Pons (tissue), 1 donor: ENCODE results near the gene KIRREL3.

Experiments used
- DNase-seq: peaks from one replicate; pipeline ENCODE4 v3.0.0-alpha.2; 2016; ENCODE audit warnings: low spot score

KIRREL3 gene

DNA sequence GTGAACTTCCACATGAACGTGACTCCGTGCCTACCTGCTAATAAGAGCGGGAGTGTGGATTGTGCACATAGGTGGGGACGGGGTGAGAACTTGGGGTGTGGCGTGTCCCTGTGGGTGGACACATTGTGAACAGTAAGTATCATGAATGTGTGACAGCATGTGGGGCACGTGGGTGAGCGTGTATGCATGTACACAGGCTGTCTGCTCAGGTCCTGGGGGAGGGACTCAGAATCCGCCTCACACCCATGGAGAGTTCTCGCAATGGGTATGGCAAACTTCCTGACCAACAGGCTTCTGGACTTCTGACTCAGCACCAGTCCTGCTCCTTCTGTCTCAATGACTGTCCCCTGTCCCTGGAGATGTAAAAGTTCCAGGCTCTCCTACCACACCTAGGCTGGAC is 422.1 kb downstream of the KIRREL3 start:
- DNase-seq, result no peak

DNA sequence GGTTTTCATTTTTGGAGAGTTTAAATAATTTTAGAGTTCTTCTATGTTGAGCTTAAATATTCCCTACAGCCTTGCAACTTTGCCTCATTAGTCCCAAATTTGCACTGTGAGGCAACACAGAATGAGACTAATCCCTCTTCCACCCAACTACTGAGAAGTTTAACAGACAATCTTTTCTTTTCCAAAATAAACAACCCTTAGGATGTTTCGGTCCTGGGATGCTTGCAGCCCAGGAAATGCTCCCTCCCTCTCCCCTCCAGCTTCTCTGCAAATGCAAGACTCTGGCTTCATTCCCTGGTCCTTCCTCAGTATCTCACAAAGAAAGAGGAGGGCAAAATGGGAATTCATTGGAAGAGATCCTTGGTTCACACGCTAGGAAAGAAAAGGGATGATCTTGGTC is 422.5 kb downstream of the KIRREL3 start:
- no peak for DNase-seq

DNA sequence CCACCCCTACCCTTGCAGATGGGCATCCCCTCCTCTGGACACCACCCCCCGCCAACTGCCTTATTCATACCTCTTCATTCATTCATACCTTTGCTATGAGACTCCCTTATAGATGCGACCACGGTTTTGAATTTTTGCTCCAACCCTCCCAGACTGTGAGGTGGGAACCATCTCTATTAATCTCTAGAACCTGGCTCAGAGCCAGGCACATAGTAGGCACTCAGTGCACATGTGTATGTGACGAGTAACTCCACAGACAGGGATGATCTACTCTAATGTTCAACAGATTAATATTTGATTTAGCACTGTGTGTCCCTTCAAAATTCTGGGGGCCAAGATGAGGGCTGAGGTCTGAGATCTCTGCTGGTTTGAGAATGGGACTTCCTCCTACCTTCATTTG is 424.7 kb downstream of the KIRREL3 start:
- no peak for DNase-seq

DNA sequence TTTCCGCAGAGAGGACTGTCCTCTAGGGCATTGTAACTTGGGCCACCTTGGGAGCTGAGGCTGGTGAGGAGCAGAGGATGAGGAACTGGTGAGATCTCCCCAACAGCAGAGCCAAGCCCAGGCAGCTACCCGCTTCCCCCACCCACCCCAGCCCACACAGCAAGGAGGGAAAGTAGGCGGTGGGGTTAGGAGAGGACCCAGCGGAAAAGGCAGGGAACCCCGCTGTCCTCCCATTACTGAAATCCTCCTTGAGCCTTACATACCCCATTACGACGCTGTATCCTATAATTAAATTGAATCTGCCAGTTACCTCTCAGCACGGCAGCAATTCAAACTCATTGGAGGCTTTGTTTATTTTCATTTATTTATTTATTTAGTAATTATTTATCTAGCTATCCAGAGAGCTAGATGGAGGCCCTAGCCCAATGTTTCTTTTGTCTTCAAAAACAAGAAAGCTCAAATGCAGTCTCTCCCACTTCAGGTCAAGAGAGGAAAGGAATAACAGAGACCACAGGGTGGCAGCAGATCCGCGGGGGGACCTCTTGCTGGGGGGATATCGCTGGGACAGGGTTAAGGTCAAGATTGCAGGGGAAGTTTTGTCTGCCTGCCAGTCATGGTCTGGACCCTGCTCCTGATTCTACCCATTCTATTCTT is 427.1 kb downstream of the KIRREL3 start:
- no peak for DNase-seq

DNA sequence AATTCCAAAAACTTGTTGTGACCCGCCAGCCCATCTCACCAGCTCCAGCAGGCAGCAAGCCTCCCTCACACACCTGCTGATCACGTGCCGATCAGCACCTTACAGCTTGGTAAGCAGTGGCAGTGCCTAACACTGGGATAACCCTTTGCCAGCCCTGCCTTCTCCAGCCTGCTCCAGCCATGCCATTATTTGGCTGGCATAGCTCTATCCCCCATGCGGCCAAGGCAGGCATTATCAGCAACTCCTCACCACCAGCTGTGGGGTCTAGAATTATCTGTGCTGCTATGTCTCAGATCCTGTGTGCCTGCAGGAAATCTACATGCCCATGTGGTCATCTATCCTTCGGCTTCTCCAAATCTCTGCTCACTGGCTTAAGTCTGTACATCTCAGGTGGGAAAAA is 430.1 kb downstream of the KIRREL3 start:
- DNase-seq, result no peak

GRCh38 chr11:126567419-126567818 is 433.2 kb downstream of the KIRREL3 start:
- no peak for DNase-seq

GRCh38 chr11:126564566-126564965 is 436.0 kb downstream of the KIRREL3 start:
- DNase-seq, result no peak

GRCh38 chr11:126561327-126561893 is 439.2 kb downstream of the KIRREL3 start:
- DNase-seq, result peak; percentile 23

GRCh38 chr11:126560221-126560620 is 440.3 kb downstream of the KIRREL3 start:
- no peak for DNase-seq

- DNase-seq, result no peak
Measured at GRCh38 chr11:126548581-126549550, 451.7 kb downstream of the KIRREL3 start.

GRCh38 chr11:126547691-126548090 is 452.9 kb downstream of the KIRREL3 start:
- no peak for DNase-seq

- no peak for DNase-seq
Measured at GRCh38 chr11:126547161-126547560, 453.4 kb downstream of the KIRREL3 start.

- DNase-seq, result no peak
Measured at GRCh38 chr11:126546694-126547093, 453.9 kb downstream of the KIRREL3 start.

- no peak for DNase-seq
Measured at GRCh38 chr11:126546191-126546590, 454.4 kb downstream of the KIRREL3 start.

DNA sequence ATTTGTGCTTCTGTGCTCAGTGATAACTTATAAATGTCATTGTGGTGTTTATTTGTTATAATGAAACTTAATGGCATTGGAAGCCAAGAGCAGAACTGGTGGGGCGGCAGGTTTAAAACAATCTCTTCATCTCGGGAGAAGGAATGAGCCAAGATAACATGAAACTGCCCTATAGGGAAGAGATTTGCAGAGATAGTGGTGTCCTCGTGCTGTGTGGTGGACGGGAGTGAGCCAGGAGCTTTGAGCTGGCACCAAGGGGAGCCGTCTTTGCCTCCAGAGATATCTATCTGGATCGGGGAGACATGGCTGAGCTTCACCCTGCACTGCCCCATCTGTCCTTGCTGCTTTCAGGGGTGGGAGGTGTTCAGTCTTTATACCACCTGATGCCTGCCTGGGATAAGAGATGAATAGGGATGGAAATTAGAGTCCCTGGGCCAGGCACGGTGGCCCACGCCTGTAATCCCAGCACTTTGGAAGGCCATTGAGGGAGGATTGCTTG is 455.5 kb downstream of the KIRREL3 start:
- DNase-seq, result no peak

DNA sequence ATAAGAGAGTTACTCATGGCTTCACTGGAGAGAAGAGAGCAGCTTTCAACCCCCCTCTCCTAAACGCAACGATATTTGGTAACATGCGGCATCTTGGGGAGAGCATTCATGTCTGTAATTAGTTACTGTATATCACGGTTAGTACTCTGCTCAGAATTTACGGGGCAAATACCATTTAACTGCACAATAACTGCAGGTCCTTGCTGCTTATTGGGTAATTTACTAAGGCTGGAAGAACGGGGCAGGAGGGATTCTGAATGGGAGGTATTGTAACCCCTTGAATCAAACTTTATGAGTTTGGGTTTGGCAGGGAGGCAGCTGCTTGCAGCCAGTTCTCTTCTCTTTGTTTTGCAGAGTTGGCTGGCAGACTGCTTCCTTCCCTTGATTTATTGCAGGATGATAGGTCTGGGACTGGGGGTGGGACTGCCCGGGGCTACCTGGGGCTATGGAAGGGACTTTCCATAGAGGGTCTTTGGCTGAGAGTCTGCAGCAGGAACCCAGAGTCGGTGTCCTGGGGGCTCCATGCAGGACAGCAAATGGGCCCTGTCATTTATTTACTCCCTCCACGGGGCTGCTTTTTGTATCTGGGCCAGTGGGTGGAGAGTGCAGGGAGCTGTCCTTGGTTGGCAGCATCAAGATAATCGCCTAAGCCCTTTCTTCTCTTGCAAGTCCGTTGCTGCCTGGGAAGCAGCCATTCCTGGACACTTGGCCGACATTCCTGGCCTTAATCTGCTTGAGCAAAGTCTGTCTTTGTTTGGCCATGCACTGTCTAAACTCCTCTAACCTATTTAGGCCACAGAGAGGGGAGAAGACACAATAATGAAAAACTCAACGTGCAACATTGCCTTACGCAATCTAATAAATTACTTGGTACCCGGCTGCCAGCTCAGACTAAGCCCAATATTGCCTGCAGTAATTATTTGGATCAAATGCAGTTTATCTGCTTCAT is 456.2 kb downstream of the KIRREL3 start:
- peak; percentile 66 for DNase-seq

- no peak for DNase-seq
Measured at GRCh38 chr11:126543691-126544090, 456.9 kb downstream of the KIRREL3 start.

GRCh38 chr11:126542334-126543015 is 458.1 kb downstream of the KIRREL3 start:
- DNase-seq, result no peak

DNA sequence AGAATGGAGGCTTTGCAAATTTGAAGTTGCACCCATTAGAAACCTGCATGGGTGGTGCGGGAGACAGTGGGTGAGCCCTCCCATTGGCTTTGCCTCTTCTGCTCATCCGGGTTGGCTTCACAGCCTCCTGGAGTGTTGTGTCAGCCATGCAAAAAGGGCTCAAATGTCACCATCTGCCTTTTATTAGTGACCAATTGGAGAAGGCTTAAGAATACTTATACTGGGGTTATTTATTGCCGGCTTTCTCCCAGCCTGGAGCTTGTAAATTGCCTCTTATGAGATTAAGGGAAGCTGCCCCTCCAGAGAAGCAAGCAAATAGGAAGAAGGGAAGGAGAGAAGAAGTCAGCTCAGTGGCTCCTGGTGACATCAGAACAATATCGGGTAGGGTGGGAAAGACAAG is 462.5 kb downstream of the KIRREL3 start:
- DNase-seq, result no peak

DNA sequence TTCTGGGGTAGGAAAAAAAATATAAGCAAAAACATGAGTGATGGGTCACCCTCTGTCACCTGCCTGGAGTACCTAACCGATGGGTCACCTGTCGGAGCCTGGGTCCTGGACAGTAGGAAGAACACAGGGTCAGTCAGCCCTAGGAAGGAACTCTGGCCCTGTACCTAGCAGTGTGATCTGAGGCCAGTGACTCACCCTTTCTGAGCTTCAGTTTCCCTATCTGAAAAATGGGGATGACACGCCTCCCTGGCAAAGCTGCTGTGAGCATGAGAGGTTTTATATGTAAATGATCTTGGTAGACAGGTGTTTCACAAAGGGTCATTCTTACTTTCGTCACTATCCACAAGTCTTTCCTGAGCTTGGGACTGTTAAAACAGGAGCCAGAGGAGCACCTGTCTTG is 463.1 kb downstream of the KIRREL3 start:
- no peak for DNase-seq
